Measurements from ENCODE around the gene TBL3.

DNA sequence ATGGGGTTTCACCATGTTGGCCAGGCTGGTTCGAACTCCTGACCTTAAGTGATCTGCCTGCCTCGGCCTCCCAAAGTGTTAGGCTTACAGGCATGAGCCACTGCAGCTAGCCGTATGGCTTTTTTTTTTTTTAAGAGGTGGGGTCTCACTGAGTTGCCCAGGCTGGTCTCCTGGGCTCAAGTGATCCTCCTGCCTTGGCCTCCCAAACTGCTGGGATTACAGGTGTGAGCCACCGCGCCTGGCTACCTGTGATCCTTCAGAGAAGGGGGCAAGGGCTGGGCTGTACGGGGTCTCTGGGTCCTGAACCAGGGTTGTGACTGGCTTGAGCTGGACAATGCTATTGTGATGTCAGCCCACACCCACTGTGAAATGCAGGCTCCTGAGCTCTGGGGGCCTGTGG lies 5.4 kb upstream of the TBL3 start, which contains the start of gene RNF151:
- TF ChIP-seq EZH2 (IDR thresholded peaks at IDR 0.05; ENCODE audit: low read depth) (no peak), CTCF (conservative IDR thresholded peaks at IDR 0.05) (no peak)
